ENCODE measurements around the gene NR6A1.

NR6A1 gene

GRCh38 chr9:124555043-124555442 is 216.1 kb downstream of the NR6A1 start:
- DNase-seq (ENCODE audit: extremely low read depth, low read depth) = no peak
- TF ChIP-seq CTCF (IDR thresholded peaks at IDR 0.05; ENCODE audit: low read depth, low read length) = no peak

- DNase-seq (ENCODE audit: extremely low read depth, low read depth) = no peak
Observed at GRCh38 chr9:124553738-124554137, 217.4 kb downstream of the NR6A1 start.

GRCh38 chr9:124552273-124552605 is 218.9 kb downstream of the NR6A1 start:
- DNase-seq (ENCODE audit: extremely low read depth, low read depth) = no peak
- no peak for TF ChIP-seq CTCF (IDR thresholded peaks at IDR 0.05; ENCODE audit: low read depth, low read length)

More at GRCh38 chr9:124553738-124554137, 217.4 kb downstream of the NR6A1 start:
- no peak for TF ChIP-seq CTCF (IDR thresholded peaks at IDR 0.05; ENCODE audit: low read depth, low read length)

DNA sequence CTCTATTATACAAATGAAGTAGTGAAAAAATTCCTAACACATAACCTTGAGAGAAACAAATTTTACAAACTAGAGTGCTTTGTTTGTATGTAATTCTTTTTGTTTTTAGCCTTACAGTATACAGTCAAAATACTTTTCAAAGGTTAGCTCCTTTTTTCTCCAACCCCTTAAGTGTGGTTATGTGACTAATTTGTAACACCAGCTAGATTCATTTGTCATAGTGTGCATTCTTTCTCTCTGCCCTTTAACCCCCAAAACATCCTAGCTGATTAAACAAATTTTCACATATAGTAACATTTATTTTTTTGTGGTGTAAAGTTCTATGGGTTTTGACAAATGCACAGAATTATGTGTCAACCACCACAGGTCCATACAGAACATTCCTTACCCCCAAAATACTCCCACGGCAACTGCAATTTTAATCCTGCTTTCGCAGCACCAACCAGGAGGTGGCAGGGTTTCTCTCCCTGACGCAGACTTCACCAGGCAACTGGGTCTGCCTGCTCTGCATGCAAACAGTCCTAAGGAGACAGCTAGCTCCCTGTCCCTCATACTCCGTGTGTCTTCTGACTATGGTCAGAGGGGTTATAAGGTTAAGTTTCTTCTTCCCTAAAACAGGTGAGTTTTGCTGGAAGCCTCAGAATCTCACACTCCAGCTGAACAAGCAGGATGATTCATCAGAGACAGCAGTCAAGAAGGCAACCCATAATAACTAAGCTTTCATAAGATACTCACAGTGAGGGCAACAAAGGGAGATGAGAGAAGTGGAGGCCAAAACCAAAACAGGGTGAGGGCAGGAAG is 219.4 kb downstream of the NR6A1 start:
- no peak for DNase-seq (ENCODE audit: extremely low read depth, low read depth)
- TF ChIP-seq CTCF (IDR thresholded peaks at IDR 0.05; ENCODE audit: low read depth, low read length) = peak; percentile 81

DNA sequence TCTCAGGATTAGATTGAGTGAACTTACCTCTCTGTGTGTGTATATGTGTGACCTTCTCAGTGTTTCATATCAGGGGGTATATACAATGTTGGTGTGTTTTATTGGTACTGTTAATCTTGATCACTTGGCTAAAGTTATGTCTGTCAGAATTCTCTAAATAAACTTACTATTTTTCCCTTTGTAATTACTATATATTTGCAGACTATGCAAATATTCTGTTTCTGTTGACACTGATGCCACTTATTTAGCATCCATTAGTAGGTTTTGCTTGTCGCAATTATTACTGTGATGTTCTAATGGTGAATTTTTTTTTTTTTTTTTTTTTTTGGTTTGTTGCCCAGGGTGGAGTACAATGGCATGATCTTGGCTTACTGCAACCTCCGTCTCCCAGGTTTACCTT is 221.0 kb downstream of the NR6A1 start:
- TF ChIP-seq CTCF (IDR thresholded peaks at IDR 0.05; ENCODE audit: low read depth, low read length) = no peak
- DNase-seq (ENCODE audit: extremely low read depth, low read depth) = no peak

DNA sequence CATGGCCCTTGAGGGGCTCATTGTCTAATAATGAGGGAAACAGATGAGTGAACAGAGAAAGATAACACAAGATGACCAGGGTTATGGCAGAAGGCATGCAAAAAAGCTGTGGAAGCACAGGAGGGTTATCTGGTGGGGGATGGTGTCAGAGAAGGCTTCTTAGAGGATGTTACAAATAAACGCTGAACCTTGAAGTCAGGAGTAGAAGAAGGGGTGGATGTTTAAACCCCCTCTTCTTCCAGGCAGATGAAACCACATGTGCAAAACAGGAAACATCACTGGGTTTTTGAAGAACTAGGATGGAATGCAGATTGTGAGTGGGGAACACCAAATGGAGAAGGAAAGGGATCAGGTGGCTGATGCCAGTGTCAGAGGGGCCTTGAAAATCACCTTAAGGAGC is 222.1 kb downstream of the NR6A1 start:
- no peak for TF ChIP-seq CTCF (IDR thresholded peaks at IDR 0.05; ENCODE audit: low read depth, low read length)
- no peak for DNase-seq (ENCODE audit: extremely low read depth, low read depth)

GRCh38 chr9:124544535-124544934 is 226.6 kb downstream of the NR6A1 start:
- TF ChIP-seq CTCF (IDR thresholded peaks at IDR 0.05; ENCODE audit: low read depth, low read length) = no peak
- no peak for DNase-seq (ENCODE audit: extremely low read depth, low read depth)
